Left forelimb (tissue), 1 donor: ENCODE measurements around the gene GPR152.

Experiments
- DNase-seq: peaks from one replicate; pipeline ENCODE4 v3.0.0-alpha.2; 2018; ENCODE audit warnings: low spot score

The GPR152 gene

GRCh38 chr11:67452141-67452952 lies at the start of gene GPR152:
Gene GPR152 (minus strand): TSS chr11:67452729. CDS start chr11:67452724, 5 bp downstream.
- DNase-seq, result no peak

- DNase-seq, result peak; percentile 53
Measured at GRCh38 chr11:67501854-67502253, 49.3 kb upstream of the GPR152 start.

- no peak for DNase-seq
Measured at GRCh38 chr11:67500831-67501715, 48.5 kb upstream of the GPR152 start.

GRCh38 chr11:67500484-67500821 lies 47.9 kb upstream of the GPR152 start:
- DNase-seq, result no peak

GRCh38 chr11:67499808-67500483 lies 47.4 kb upstream of the GPR152 start:
- DNase-seq, result peak; percentile 53

- DNase-seq, result peak; percentile 42
Measured at GRCh38 chr11:67498544-67498972, 46.0 kb upstream of the GPR152 start.

- DNase-seq, result peak; percentile 34
Measured at GRCh38 chr11:67497656-67498291, 45.2 kb upstream of the GPR152 start.

- no peak for DNase-seq
Measured at GRCh38 chr11:67496113-67496512, 43.6 kb upstream of the GPR152 start.

GRCh38 chr11:67495234-67496005 lies 42.9 kb upstream of the GPR152 start:
- DNase-seq, result no peak

- DNase-seq, result no peak
Measured at GRCh38 chr11:67494371-67495233, 42.1 kb upstream of the GPR152 start.

- DNase-seq, result no peak
Measured at GRCh38 chr11:67493548-67494370, 41.2 kb upstream of the GPR152 start.

GRCh38 chr11:67492801-67493547 lies 40.4 kb upstream of the GPR152 start:
- no peak for DNase-seq

- DNase-seq, result no peak
Measured at GRCh38 chr11:67492069-67492727, 39.7 kb upstream of the GPR152 start.

GRCh38 chr11:67491276-67492068 lies 38.9 kb upstream of the GPR152 start:
- DNase-seq, result no peak

- DNase-seq, result no peak
Measured at GRCh38 chr11:67490727-67491065, 38.2 kb upstream of the GPR152 start.

- peak; percentile 54 for DNase-seq
Measured at GRCh38 chr11:67489885-67490726, 37.6 kb upstream of the GPR152 start.
